ENCODE measurements around the gene NT5DC3. TPM values are rescaled to one million over a fixed set of nuclear protein-coding genes. Genes with fewer than 3 reads are reported as not detected.

NT5DC3 gene
- total RNA-seq, 2 donors from 2014 or later, result 24.2 to 28.3 TPM

- Histone ChIP-seq H3K27me3 (ENCODE audit: control insufficient read depth, insufficient read depth, low read length, poor library complexity, severe bottlenecking) (no peaks in the 10 kb centered on the region), H3K36me3 (ENCODE audit: control insufficient read depth, insufficient read depth, low read length) (peaks cover 8% of the 10 kb centered on the region), H3K9ac (ENCODE audit: extremely low read depth, low read length, poor library complexity, severe bottlenecking) (no peak overlapping the region), H3K4me1 (ENCODE audit: control insufficient read depth, insufficient read depth, low read length) (peaks cover 17% of the 10 kb centered on the region), H3K27ac (ENCODE audit: low read depth, low read length) (no peak overlapping the region), H3K9me3 (ENCODE audit: control insufficient read depth, low read length) (peaks cover 24% of the 10 kb centered on the region), H3K4me3 (ENCODE audit: low read length) (no peak overlapping the region)
- Mint-ChIP-seq H3K9me3 (peaks cover 17% of the 10 kb centered on the region), H3K4me3 (no peak overlapping the region), H3K27me3 (ENCODE audit: insufficient read depth) (no peaks in the 10 kb centered on the region), H3K4me1 (peaks cover 36% of the 10 kb centered on the region), H3K36me3 (ENCODE audit: low read depth) (peaks cover 17% of the 10 kb centered on the region), H3K27ac (no peak overlapping the region)
- DNase-seq, result no peak
- TF ChIP-seq CTCF (conservative IDR thresholded peaks at IDR 0.05), result no peak
These were observed 11.9 kb downstream of the NT5DC3 start for GRCh38 chr12:103829092-103829491.

GRCh38 chr12:103827911-103828391 lies 13.1 kb downstream of the NT5DC3 start:
- Mint-ChIP-seq H3K27me3 (ENCODE audit: insufficient read depth) (no peaks in the 10 kb centered on the region), H3K4me1 (peaks cover 37% of the 10 kb centered on the region), H3K27ac (no peak overlapping the region), H3K4me3 (no peak overlapping the region), H3K9me3 (peaks cover 17% of the 10 kb centered on the region), H3K36me3 (ENCODE audit: low read depth) (peaks cover 17% of the 10 kb centered on the region)
- peaks cover 14% of the 10 kb centered on the region for H3K4me1 ChIP-seq (ENCODE audit: control insufficient read depth, insufficient read depth, low read length)
- H3K27ac ChIP-seq (ENCODE audit: low read depth, low read length), result no peak overlapping the region
- WGBS, 2 experiments (ENCODE audit: insufficient coverage in 1 of 2, insufficient read length in 1 of 2), result 100% methylated on average over 2 of the region's 2 CpGs
- H3K36me3 ChIP-seq (ENCODE audit: control insufficient read depth, insufficient read depth, low read length), result peaks cover 8% of the 10 kb centered on the region
- DNase-seq, result no peak
- peaks cover 24% of the 10 kb centered on the region for H3K9me3 ChIP-seq (ENCODE audit: control insufficient read depth, low read length)
- TF ChIP-seq CTCF (conservative IDR thresholded peaks at IDR 0.05), result no peak
- no peak overlapping the region for H3K4me3 ChIP-seq (ENCODE audit: low read length)
- H3K9ac ChIP-seq (ENCODE audit: extremely low read depth, low read length, poor library complexity, severe bottlenecking), result no peak overlapping the region
- H3K27me3 ChIP-seq (ENCODE audit: control insufficient read depth, insufficient read depth, low read length, poor library complexity, severe bottlenecking), result no peaks in the 10 kb centered on the region

GRCh38 chr12:103824845-103825244 lies 16.2 kb downstream of the NT5DC3 start:
- no peak overlapping the region for H3K27ac ChIP-seq (ENCODE audit: low read depth, low read length)
- Mint-ChIP-seq H3K27me3 (ENCODE audit: insufficient read depth) (no peaks in the 10 kb centered on the region), H3K36me3 (ENCODE audit: low read depth) (peaks cover 19% of the 10 kb centered on the region), H3K4me1 (peaks cover 33% of the 10 kb centered on the region), H3K4me3 (no peak overlapping the region), H3K27ac (no peak overlapping the region), H3K9me3 (peaks cover 7% of the 10 kb centered on the region)
- no peak overlapping the region for H3K4me3 ChIP-seq (ENCODE audit: low read length)
- peaks cover 24% of the 10 kb centered on the region for H3K36me3 ChIP-seq (ENCODE audit: control insufficient read depth, insufficient read depth, low read length)
- no peak overlapping the region for H3K9ac ChIP-seq (ENCODE audit: extremely low read depth, low read length, poor library complexity, severe bottlenecking)
- H3K4me1 ChIP-seq (ENCODE audit: control insufficient read depth, insufficient read depth, low read length), result peaks cover 14% of the 10 kb centered on the region
- DNase-seq, result no peak
- no peaks in the 10 kb centered on the region for H3K27me3 ChIP-seq (ENCODE audit: control insufficient read depth, insufficient read depth, low read length, poor library complexity, severe bottlenecking)
- WGBS, 2 experiments (ENCODE audit: insufficient coverage in 1 of 2, insufficient read length in 1 of 2), result 96 to 100% methylated on average over 2 of the region's 3 CpGs
- no peak for TF ChIP-seq CTCF (conservative IDR thresholded peaks at IDR 0.05)
- peaks cover 18% of the 10 kb centered on the region for H3K9me3 ChIP-seq (ENCODE audit: control insufficient read depth, low read length)

Measured in endodermal cell (in vitro differentiated cells).